ENCODE measurements around the gene PRKAR2A. TPM values are rescaled to one million over a fixed set of nuclear protein-coding genes. Genes with fewer than 3 reads are reported as not detected.

The PRKAR2A gene
- total and polyA plus RNA-seq, 9 of the 15 experiments (the other 6 are each of a cell fraction or from before 2014, with no cell fraction given) = 15.9 to 84.5 (median 37.6) TPM

GRCh38 chr3:48783304-48783703 is 64.4 kb downstream of the PRKAR2A start (continued):
- TF ChIP-seq DACH1 (IDR thresholded peaks at IDR 0.05; ENCODE audit: partially characterized antibody) (peak; percentile 43), ARID1B (IDR thresholded peaks at IDR 0.05) (peak; percentile 62), SAFB (IDR thresholded peaks at IDR 0.05; ENCODE audit: borderline replicate concordance, low read depth, low read length) (no peak), NCOA4 (IDR thresholded peaks at IDR 0.05; ENCODE audit: partially characterized antibody) (no peak), ESRRB (CRISPR knock-in tag; IDR thresholded peaks at IDR 0.05; ENCODE audit: borderline replicate concordance) (no peak), MIER1 (IDR thresholded peaks at IDR 0.05; ENCODE audit: low read depth) (no peak), ZNF740 (CRISPR knock-in tag; IDR thresholded peaks at IDR 0.05) (no peak), ZNF740 (tag; IDR thresholded peaks at IDR 0.05) (no peak), MAFK (IDR thresholded peaks at IDR 0.05; ENCODE audit: low read length) (no peak), NR1H2 (CRISPR knock-in tag; IDR thresholded peaks at IDR 0.05) (no peak), POLR3A (IDR thresholded peaks at IDR 0.05; ENCODE audit: borderline replicate concordance, extremely low read depth, insufficient read depth, insufficient read length) (no peak), POLR2B (IDR thresholded peaks at IDR 0.05; ENCODE audit: low read depth, partially characterized antibody) (no peak), NFATC3 (IDR thresholded peaks at IDR 0.05) (no peak), RBBP5 (IDR thresholded peaks at IDR 0.05; ENCODE audit: borderline replicate concordance, insufficient read depth, low read length, poor library complexity, severe bottlenecking) (no peak), TFE3 (CRISPR knock-in tag; IDR thresholded peaks at IDR 0.05) (no peak), NRF1 (conservative IDR thresholded peaks at IDR 0.05 in 1 of 2, IDR thresholded peaks at IDR 0.05 in 1 of 2) (no peak), MXI1 (IDR thresholded peaks at IDR 0.05; ENCODE audit: low read depth, low read length) (no peak), TAF15 (IDR thresholded peaks at IDR 0.05; ENCODE audit: low read depth, low read length) (no peak), MAFG (tag; conservative IDR thresholded peaks at IDR 0.05) (no peak), ZNF644 (tag; IDR thresholded peaks at IDR 0.05; ENCODE audit: low read depth) (no peak; the same call in 1 of the 2 replicates), ZBED1 (IDR thresholded peaks at IDR 0.05) (no peak), NR4A1 (CRISPR knock-in tag; IDR thresholded peaks at IDR 0.05) (no peak), NR4A1 (tag; IDR thresholded peaks at IDR 0.05) (0 out of 2 replicates have a peak, but pooled peaks have one; percentile 27), RUNX1 (IDR thresholded peaks at IDR 0.05; ENCODE audit: low read depth) (no peak), JUND (IDR thresholded peaks at IDR 0.05; ENCODE audit: borderline replicate concordance, low read depth, low read length) (no peak), JUND (tag; IDR thresholded peaks at IDR 0.05; ENCODE audit: borderline replicate concordance, low read depth, low read length) (peak; percentile 9; the same call in 1 of the 3 replicates), ZNF224 (CRISPR knock-in tag; IDR thresholded peaks at IDR 0.05) (no peak), PRMT5 (CRISPR knock-in tag; IDR thresholded peaks at IDR 0.05) (no peak), NCOA2 (IDR thresholded peaks at IDR 0.05; ENCODE audit: partially characterized antibody in 2 of 2) (no peak), DDX20 (tag; IDR thresholded peaks at IDR 0.05; ENCODE audit: low read depth) (no peak), FOSL1 (tag; conservative IDR thresholded peaks at IDR 0.05) (peak; percentile 47; the same call in 1 of the 2 replicates)

All from K562 (cell line).